B cell (primary cell): Measurements from ENCODE around the gene KRCC1. TPM values are rescaled to one million over a fixed set of nuclear protein-coding genes. Genes with fewer than 3 reads are reported as not detected.

Source experiments
- ATAC-seq: fragments of 200-7000 bp; cut with Tn5 transposase; one replicate; pipeline ENCODE4 v1.10.0; 2021; ENCODE audit warnings: low read depth, mild to moderate bottlenecking, moderate number of reproducible peaks, moderate library complexity
- CTCF ChIA-PET: fragments of 350-600 bp; sonication (Branson Sonifier 250); formaldehyde crosslinking; loops from one replicate; lab custom pipeline; 2021; ENCODE audit warnings: antibody characterized with exemption, inconsistent platforms; lab: Charles Lee
- POLR2A ChIA-PET: fragments of 350-600 bp; sonication (Branson Sonifier 250); formaldehyde crosslinking; loops from one replicate; lab custom pipeline; 2021; ENCODE audit warnings: antibody characterized with exemption; lab: Charles Lee
- DNase-seq: peaks from one replicate; pipeline ENCODE4 v3.0.0; 2013
- H2AFZ ChIP-seq: 2 replicates; pipeline ENCODE4 v1.6.1; 2012; ENCODE audit warnings: mild to moderate bottlenecking, low read depth, low read length; ENCODE audit not compliant: insufficient read depth, poor library complexity, severe bottlenecking
- H3K27ac ChIP-seq, 2 donors: 1 replicate in 1 of 2; 2 replicates in 1 of 2; pipeline ENCODE4 v1.5.1; 2012 to 2013; ENCODE audit warnings: low read length in 2 of 2, mild to moderate bottlenecking in 2 of 2, moderate library complexity in 1 of 2
- H3K27me3 ChIP-seq, 4 experiments: fragments of 200-600 bp in 1 of 4; sonication (generic) in 1 of 4; replicated peaks in 1 of 4; 1 replicate in 2 of 4; 2 replicates in 2 of 4; pipeline versions ENCODE4 v1.6.1 to v1.7.0; 2013 to 2016; ENCODE audit warnings: low read length in 3 of 4, mild to moderate bottlenecking in 2 of 4, mixed read lengths in 1 of 4, moderate library complexity in 1 of 4; ENCODE audit not compliant: insufficient read depth in 4 of 4, control insufficient read depth in 3 of 4; ENCODE audit errors: control extremely low read depth in 1 of 4
- H3K36me3 ChIP-seq, 2 experiments: replicated peaks in 1 of 2; 1 replicate in 1 of 2; 2 replicates in 1 of 2; pipeline versions ENCODE4 v1.6.1 to v1.7.1; 2013; ENCODE audit warnings: low read length in 1 of 2; ENCODE audit not compliant: insufficient read depth in 2 of 2, control insufficient read depth in 1 of 2; ENCODE audit errors: control extremely low read depth in 1 of 2, extremely low read depth in 1 of 2
- H3K4me1 ChIP-seq, 2 donors: fragments of 200-600 bp in 1 of 2; sonication (generic) in 1 of 2; 1 replicate in 1 of 2; 2 replicates in 1 of 2; pipeline versions ENCODE4 v1.5.1 to v1.6.1; 2013 to 2017; ENCODE audit warnings: low read length in 2 of 2; ENCODE audit not compliant: control insufficient read depth in 2 of 2, insufficient read depth in 2 of 2
- H3K4me2 ChIP-seq: replicated peaks from 2 replicates; pipeline ENCODE3; 2012; ENCODE audit warnings: mild to moderate bottlenecking, low read depth, low read length; ENCODE audit not compliant: poor library complexity, severe bottlenecking
- H3K4me3 ChIP-seq, 5 experiments: fragments of 200-600 bp in 1 of 5; sonication (generic) in 1 of 5; 1 replicate in 3 of 5; 2 replicates in 2 of 5; pipeline versions ENCODE4 v1.5.1 to v1.7.0; 2011 to 2016; ENCODE audit warnings: low read length in 4 of 5, mild to moderate bottlenecking in 4 of 5, low read depth in 2 of 5, control low read depth in 1 of 5, moderate library complexity in 1 of 5; ENCODE audit not compliant: insufficient read depth in 1 of 5; ENCODE audit errors: control extremely low read depth in 1 of 5, extremely low read depth in 1 of 5
- H3K79me2 ChIP-seq: fragments of 200-600 bp; sonication (generic); one replicate; pipeline ENCODE4 v1.6.0; 2016; ENCODE audit warnings: low read length; ENCODE audit not compliant: control insufficient read depth, insufficient read depth
- H3K9ac ChIP-seq: fragments of 200-600 bp; sonication (generic); 2 replicates; pipeline ENCODE4 v1.6.1; 2017; ENCODE audit warnings: mild to moderate bottlenecking, low read length, moderate library complexity
- H3K9me3 ChIP-seq, 3 donors: one replicate each; pipeline versions ENCODE4 v1.6.1 to v1.7.1; 2013; ENCODE audit warnings: low read length in 2 of 3; ENCODE audit not compliant: control insufficient read depth in 2 of 3, insufficient read depth in 1 of 3; ENCODE audit errors: control extremely low read depth in 1 of 3
- H4K20me1 ChIP-seq: 2 replicates; pipeline ENCODE4 v1.6.0; 2012; ENCODE audit warnings: mild to moderate bottlenecking, low read length; ENCODE audit not compliant: insufficient read depth, control insufficient read depth, poor library complexity, severe bottlenecking
- H3K27ac Mint-ChIP-seq: one replicate; pipeline ENCODE4 v1.8.0; 2021; ENCODE audit warnings: mixed read lengths
- H3K27me3 Mint-ChIP-seq: one replicate; pipeline ENCODE4 v1.8.0; 2021; ENCODE audit warnings: mixed read lengths
- H3K4me1 Mint-ChIP-seq: one replicate; pipeline ENCODE4 v1.8.0; 2021; ENCODE audit warnings: mixed read lengths
- H3K4me3 Mint-ChIP-seq: one replicate; pipeline ENCODE4 v1.8.0; 2021; ENCODE audit warnings: mixed read lengths
- H3K9me3 Mint-ChIP-seq: one replicate; pipeline ENCODE4 v1.8.0; 2022; ENCODE audit warnings: mixed read lengths; ENCODE audit not compliant: insufficient read depth
- EZH2 ChIP-seq: IDR thresholded peaks from 2 replicates; pipeline ENCODE4 v1.6.1; 2012; ENCODE audit warnings: borderline replicate concordance, low read depth, mild to moderate bottlenecking, moderate library complexity, low read length; ENCODE audit not compliant: insufficient read depth, poor library complexity, severe bottlenecking
- WGBS: methylation state at CpG from one replicate; pipeline ENCODE4 v1.1.5; 2013; ENCODE audit warnings: missing lambda C conversion rate; ENCODE audit not compliant: insufficient coverage; 5-methylcytosine and 5-hydroxymethylcytosine counted together
- intact Hi-C: fragments of 100-400 bp; cut with micrococcal nuclease; formaldehyde crosslinking; loops from one replicate; pipeline ENCODE4 v1.10.0; 2022
- polyA plus RNA-seq: library from polyadenylated mRNA; depleted of rRNA; stranded (reverse); fragments of >200 nt; gene quantifications from 2 replicates; pipeline ENCODE4 v1.2.3, GENCODE V29; 2012
- total RNA-seq, 2 donors: library from RNA; stranded (reverse); fragments of 120-200 nt in 1 of 2; gene quantifications; 1 replicate in 1 of 2; 2 replicates in 1 of 2; pipeline versions ENCODE4 v1.2.3 to v1.2.4, GENCODE V29; 2013 to 2022
- TF ChIP-seq, protein P1 (sequence below): fragments of 200-600 bp; IDR thresholded peaks from one replicate; pipeline ENCODE4 v1.8.0; 2022; ENCODE audit warnings: antibody characterized with exemption, mild to moderate bottlenecking

Gene KRCC1
- total and polyA plus RNA-seq, 2 donors (not counting 1 experiment from before 2014, with no cell fraction given), result 11.9 to 27.2 TPM

DNA sequence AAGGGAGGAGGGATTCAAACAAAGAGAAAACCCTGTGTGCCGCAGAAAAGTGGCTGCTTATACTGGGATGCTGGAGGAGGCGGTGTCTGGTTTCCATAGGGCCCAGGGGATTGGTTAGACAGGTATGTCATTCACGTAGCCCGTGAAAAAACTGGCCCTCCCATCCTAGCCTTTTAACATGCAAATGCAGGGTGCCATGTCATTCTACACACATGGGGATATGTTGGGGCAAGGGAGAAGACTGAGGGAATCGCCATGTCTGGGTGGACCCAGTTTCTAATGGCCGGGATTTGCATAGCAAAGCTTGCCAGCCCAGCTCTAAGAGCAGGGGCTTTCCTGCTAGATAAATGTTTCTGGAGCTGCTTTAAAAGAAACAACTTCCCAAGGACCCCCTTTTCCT lies 31.1 kb downstream of the KRCC1 start:
- Histone ChIP-seq H2AFZ (no peak overlapping the region), H3K4me3 (no peak overlapping the region), H3K4me2 (no peak overlapping the region), H3K9me3 (no peaks in the 10 kb centered on the region), H3K36me3 (peaks cover 6 to 8% of the 10 kb centered on the region in 2 experiments), H3K27me3 (no peaks in the 10 kb centered on the region), H3K27ac (no peak overlapping the region), H3K79me2 (no peaks in the 10 kb centered on the region), H3K9ac (no peak overlapping the region), H3K4me1 (peaks cover 7 to 11% of the 10 kb centered on the region in 2 donors), H4K20me1 (no peaks in the 10 kb centered on the region)
- Mint-ChIP-seq H3K4me3 (no peak overlapping the region), H3K27me3 (no peaks in the 10 kb centered on the region), H3K27ac (no peak overlapping the region), H3K9me3 (no peaks in the 10 kb centered on the region), H3K4me1 (peaks cover 18% of the 10 kb centered on the region)
- intact Hi-C loops, result no loop called here
- no peak for ATAC-seq
- ChIA-PET POLR2A (interaction anchor here (0.7 kb wide), 1 partner anchor 60 kb away, joined by 3 read pairs; no protein-coding TSS in a partner anchor), CTCF (no interaction called here)
- 100% methylated on average over 1 of the region's 6 CpGs for WGBS
- TF ChIP-seq, protein P1, sequence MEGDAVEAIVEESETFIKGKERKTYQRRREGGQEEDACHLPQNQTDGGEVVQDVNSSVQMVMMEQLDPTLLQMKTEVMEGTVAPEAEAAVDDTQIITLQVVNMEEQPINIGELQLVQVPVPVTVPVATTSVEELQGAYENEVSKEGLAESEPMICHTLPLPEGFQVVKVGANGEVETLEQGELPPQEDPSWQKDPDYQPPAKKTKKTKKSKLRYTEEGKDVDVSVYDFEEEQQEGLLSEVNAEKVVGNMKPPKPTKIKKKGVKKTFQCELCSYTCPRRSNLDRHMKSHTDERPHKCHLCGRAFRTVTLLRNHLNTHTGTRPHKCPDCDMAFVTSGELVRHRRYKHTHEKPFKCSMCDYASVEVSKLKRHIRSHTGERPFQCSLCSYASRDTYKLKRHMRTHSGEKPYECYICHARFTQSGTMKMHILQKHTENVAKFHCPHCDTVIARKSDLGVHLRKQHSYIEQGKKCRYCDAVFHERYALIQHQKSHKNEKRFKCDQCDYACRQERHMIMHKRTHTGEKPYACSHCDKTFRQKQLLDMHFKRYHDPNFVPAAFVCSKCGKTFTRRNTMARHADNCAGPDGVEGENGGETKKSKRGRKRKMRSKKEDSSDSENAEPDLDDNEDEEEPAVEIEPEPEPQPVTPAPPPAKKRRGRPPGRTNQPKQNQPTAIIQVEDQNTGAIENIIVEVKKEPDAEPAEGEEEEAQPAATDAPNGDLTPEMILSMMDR, result no peak
- TF ChIP-seq EZH2, result no peak
- DNase-seq, result no peak

DNA sequence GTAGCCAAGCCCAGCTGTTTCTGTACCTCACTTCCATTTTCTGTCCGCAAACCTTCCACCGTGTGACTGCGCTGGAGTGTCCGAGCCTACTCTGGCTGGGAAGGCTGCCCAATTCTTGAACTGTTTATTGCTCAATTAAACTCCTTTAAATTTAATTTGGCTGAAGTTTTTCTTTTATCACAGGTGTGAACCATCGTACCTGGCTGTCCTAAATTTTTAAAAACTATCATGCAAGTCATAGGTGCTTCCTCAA lies 33.0 kb downstream of the KRCC1 start:
- Histone ChIP-seq H3K79me2 (peaks cover 1% of the 10 kb centered on the region), H3K4me3 (no peak overlapping the region), H4K20me1 (no peaks in the 10 kb centered on the region), H3K4me1 (peaks cover 2 to 6% of the 10 kb centered on the region in 2 donors), H3K27ac (no peak overlapping the region), H2AFZ (no peak overlapping the region), H3K9ac (no peak overlapping the region), H3K36me3 (no peaks in the 10 kb centered on the region), H3K9me3 (peaks cover 0 to 10% (median 4%) of the 10 kb centered on the region in 3 donors), H3K4me2 (no peak overlapping the region), H3K27me3 (no peaks in the 10 kb centered on the region)
- H3K4me1 Mint-ChIP-seq, result peaks cover 15% of the 10 kb centered on the region
- intact Hi-C loops, result no loop called here
- no peak for TF ChIP-seq EZH2
- TF ChIP-seq, protein P1, result no peak
- H3K4me3 Mint-ChIP-seq, result no peak overlapping the region
- H3K27ac Mint-ChIP-seq, result no peak overlapping the region
- WGBS, result 100% methylated on average over 5 of the region's 5 CpGs
- H3K9me3 Mint-ChIP-seq, result no peaks in the 10 kb centered on the region
- POLR2A ChIA-PET, result no interaction called here
- no peak for DNase-seq
- H3K27me3 Mint-ChIP-seq, result no peaks in the 10 kb centered on the region
- no peak for ATAC-seq
- CTCF ChIA-PET, result no interaction called here
